DOHH2 (cell line): ENCODE measurements around the gene MAN2A1.

ENCODE experiments used
- H3F3A ChIP-seq: fragments of 200-600 bp; sonication (generic), shearing (Covaris generic); 2 replicates; pipeline ENCODE4 v1.6.0; 2016; ENCODE audit warnings: antibody characterized with exemption, mild to moderate bottlenecking; ENCODE audit not compliant: control insufficient read depth, insufficient read depth
- H3K27ac ChIP-seq: fragments of 200-600 bp; sonication (generic); 2 replicates; pipeline ENCODE4 v1.5.1; 2014; ENCODE audit warnings: low read depth, mild to moderate bottlenecking, low read length, moderate library complexity
- H3K27me3 ChIP-seq: fragments of 200-600 bp; sonication (generic); 2 replicates; pipeline ENCODE4 v1.6.1; 2014; ENCODE audit warnings: mild to moderate bottlenecking, low read length, mixed read lengths; ENCODE audit not compliant: control insufficient read depth
- H3K36me3 ChIP-seq: fragments of 200-600 bp; sonication (generic); 2 replicates; pipeline ENCODE4 v1.6.1; 2014; ENCODE audit warnings: mild to moderate bottlenecking, low read length, moderate library complexity, mixed read lengths; ENCODE audit not compliant: control insufficient read depth
- H3K4me1 ChIP-seq: fragments of 200-600 bp; sonication (generic); 2 replicates; pipeline ENCODE4 v1.6.1; 2014; ENCODE audit warnings: mild to moderate bottlenecking, low read length, mixed read lengths; ENCODE audit not compliant: control insufficient read depth
- H3K4me2 ChIP-seq: fragments of 200-600 bp; sonication (generic); 2 replicates; pipeline ENCODE4 v1.6.0; 2014; ENCODE audit warnings: mild to moderate bottlenecking, low read length, moderate library complexity
- H3K4me3 ChIP-seq: fragments of 200-600 bp; sonication (generic); 2 replicates; pipeline ENCODE4 v1.5.1; 2014; ENCODE audit warnings: mild to moderate bottlenecking, low read length, mixed read lengths
- H3K79me2 ChIP-seq: fragments of 200-600 bp; sonication (generic); 2 replicates; pipeline ENCODE4 v1.6.1; 2014; ENCODE audit warnings: mild to moderate bottlenecking, low read length, mixed read lengths; ENCODE audit not compliant: control insufficient read depth
- H3K9me2 ChIP-seq: fragments of 200-600 bp; sonication (generic); replicated peaks from 2 replicates; pipeline ENCODE4 v1.6.1; 2014; ENCODE audit warnings: mild to moderate bottlenecking, low read length, mixed read lengths; ENCODE audit not compliant: control insufficient read depth
- H3K9me3 ChIP-seq: fragments of 200-600 bp; sonication (generic); 2 replicates; pipeline ENCODE4 v1.6.1; 2014; ENCODE audit warnings: antibody characterized with exemption, low read length, mixed read lengths; ENCODE audit not compliant: control insufficient read depth, insufficient read depth
- H4K20me1 ChIP-seq: fragments of 200-600 bp; sonication (generic); 2 replicates; pipeline ENCODE4 v1.6.0; 2014; ENCODE audit warnings: low read depth, mild to moderate bottlenecking, antibody characterized with exemption, low read length, moderate library complexity; ENCODE audit not compliant: control insufficient read depth, insufficient read depth
- CTCF ChIP-seq: fragments of 200-600 bp; sonication (generic); IDR thresholded peaks from one replicate; pipeline ENCODE4 v1.5.1; 2014; ENCODE audit warnings: antibody characterized with exemption, mild to moderate bottlenecking, low read depth, low read length; ENCODE audit not compliant: poor library complexity, severe bottlenecking
- EZH2phosphoT487 ChIP-seq: fragments of 200-600 bp; sonication (generic); IDR thresholded peaks from 2 replicates; pipeline ENCODE4 v1.6.1; 2017; ENCODE audit warnings: borderline replicate concordance, mild to moderate bottlenecking, antibody characterized with exemption, low read length, moderate library complexity, mixed read lengths

The MAN2A1 gene

GRCh38 chr5:109779036-109779735 lies 89.5 kb downstream of the MAN2A1 start:
- no peak overlapping the region for H3K4me3 ChIP-seq
- H3K27ac ChIP-seq: no peak overlapping the region
- no peaks in the 10 kb centered on the region for H4K20me1 ChIP-seq
- peaks cover 8% of the 10 kb centered on the region; the same call in 1 of the 2 replicates for H3K36me3 ChIP-seq
- no peaks in the 10 kb centered on the region for H3K9me3 ChIP-seq
- H3K9me2 ChIP-seq: no peaks in the 10 kb centered on the region
- no peaks in the 10 kb centered on the region for H3K27me3 ChIP-seq
- H3F3A ChIP-seq: no peaks in the 10 kb centered on the region
- no peaks in the 10 kb centered on the region for H3K4me1 ChIP-seq
- H3K79me2 ChIP-seq: no peaks in the 10 kb centered on the region
- no peak for TF ChIP-seq CTCF
- TF ChIP-seq EZH2phosphoT487: no peak
- H3K4me2 ChIP-seq: no peak overlapping the region

GRCh38 chr5:109784687-109785086 lies 95.0 kb downstream of the MAN2A1 start:
- Histone ChIP-seq H3K79me2 (no peaks in the 10 kb centered on the region), H3K4me3 (no peak overlapping the region), H3F3A (no peaks in the 10 kb centered on the region), H3K4me2 (no peak overlapping the region), H3K4me1 (no peaks in the 10 kb centered on the region), H3K27ac (no peak overlapping the region), H3K36me3 (no peaks in the 10 kb centered on the region; the same call in 1 of the 2 replicates), H3K9me2 (no peaks in the 10 kb centered on the region), H3K27me3 (no peaks in the 10 kb centered on the region), H4K20me1 (no peaks in the 10 kb centered on the region), H3K9me3 (no peaks in the 10 kb centered on the region)
- TF ChIP-seq CTCF: no peak
- TF ChIP-seq EZH2phosphoT487: no peak

- Histone ChIP-seq H4K20me1 (no peaks in the 10 kb centered on the region), H3K4me3 (no peak overlapping the region), H3K36me3 (no peaks in the 10 kb centered on the region; the same call in 1 of the 2 replicates), H3K27ac (no peak overlapping the region), H3K27me3 (no peaks in the 10 kb centered on the region), H3F3A (no peaks in the 10 kb centered on the region), H3K9me2 (no peaks in the 10 kb centered on the region), H3K4me1 (no peaks in the 10 kb centered on the region), H3K4me2 (no peak overlapping the region), H3K9me3 (no peaks in the 10 kb centered on the region), H3K79me2 (no peaks in the 10 kb centered on the region)
- TF ChIP-seq CTCF (no peak), EZH2phosphoT487 (no peak)
Measured at GRCh38 chr5:109786206-109786855, 96.6 kb downstream of the MAN2A1 start.
